ENCODE results near the gene PRR7. TPM values are rescaled to one million over a fixed set of nuclear protein-coding genes. Genes with fewer than 3 reads are reported as not detected.

PRR7 gene
- total RNA-seq, 1 experiment from 2014 or later, result 4.7 TPM

- peaks cover 6% of the 10 kb centered on the region for H3K27me3 Mint-ChIP-seq (ENCODE audit: insufficient read depth, unreplicated experiment)
- CTCF ChIA-PET, result interaction anchor here (0.6 to 6.5 kb wide), 5 partner anchors 46 to 125 kb away, joined by 3 to 110 read pairs (median 5); no protein-coding TSS in a partner anchor
- H3K4me3 Mint-ChIP-seq (ENCODE audit: unreplicated experiment), result no peak overlapping the region
- H3K4me1 Mint-ChIP-seq (ENCODE audit: low read depth, unreplicated experiment), result peaks cover 11% of the 10 kb centered on the region
- intact Hi-C loops (cut with micrococcal nuclease; ENCODE audit: unreplicated experiment), result no loop called here
- peaks cover 52% of the 10 kb centered on the region for H3K36me3 Mint-ChIP-seq (ENCODE audit: insufficient read depth, unreplicated experiment)
- no peak overlapping the region for H3K27ac Mint-ChIP-seq (ENCODE audit: unreplicated experiment)
- POLR2A ChIA-PET, result interaction anchor here (1.5 to 2.4 kb wide), 2 partner anchors 23 to 47 kb away, joined by 4 to 13 read pairs; partner anchors contain the start of gene GRK6
- BruUV-seq (replicated peaks), result no TSS peak
- no peaks in the 10 kb centered on the region for H3K9me3 Mint-ChIP-seq (ENCODE audit: unreplicated experiment)
- no peaks in the 10 kb centered on the region; the same call in 1 of the 2 replicates for H3K36me3 ChIP-seq (ENCODE audit: control insufficient read depth, insufficient read depth, low read length)
- H3K27me3 ChIP-seq (replicated peaks; ENCODE audit: control insufficient read depth, insufficient read depth, low read length), result no peaks in the 10 kb centered on the region
- H3K9me3 ChIP-seq, result no peaks in the 10 kb centered on the region
- TF ChIP-seq CTCF (IDR thresholded peaks at IDR 0.05; ENCODE audit: insufficient read depth in 1 of 2, low read depth in 1 of 2, low read length in 1 of 2, severe bottlenecking in 1 of 2, unreplicated experiment in 1 of 2), result no peak
- DNase-seq, result no peak
- peaks cover 12% of the 10 kb centered on the region for H3K4me1 ChIP-seq
- H3K4me3 ChIP-seq (ENCODE audit: low read depth, low read length), result no peak overlapping the region
Observed at GRCh38 chr5:177449140-177450061, 2.8 kb downstream of the PRR7 start.

GRCh38 chr5:177450667-177451424 lies 4.2 kb downstream of the PRR7 start:
- Mint-ChIP-seq H3K36me3 (ENCODE audit: insufficient read depth, unreplicated experiment) (peaks cover 52% of the 10 kb centered on the region), H3K4me1 (ENCODE audit: low read depth, unreplicated experiment) (peaks cover 7% of the 10 kb centered on the region), H3K27me3 (ENCODE audit: insufficient read depth, unreplicated experiment) (peaks cover 2% of the 10 kb centered on the region), H3K9me3 (ENCODE audit: unreplicated experiment) (no peaks in the 10 kb centered on the region), H3K27ac (ENCODE audit: unreplicated experiment) (no peak overlapping the region), H3K4me3 (ENCODE audit: unreplicated experiment) (no peak overlapping the region)
- TF ChIP-seq CTCF (IDR thresholded peaks at IDR 0.05; ENCODE audit: insufficient read depth in 1 of 2, low read depth in 1 of 2, low read length in 1 of 2, severe bottlenecking in 1 of 2, unreplicated experiment in 1 of 2), result no peak
- BruUV-seq (replicated peaks), result no TSS peak
- Histone ChIP-seq H3K4me3 (ENCODE audit: low read depth, low read length) (no peak overlapping the region), H3K36me3 (ENCODE audit: control insufficient read depth, insufficient read depth, low read length) (no peaks in the 10 kb centered on the region; the same call in 1 of the 2 replicates), H3K4me1 (peaks cover 12% of the 10 kb centered on the region), H3K9me3 (no peaks in the 10 kb centered on the region), H3K27me3 (replicated peaks; ENCODE audit: control insufficient read depth, insufficient read depth, low read length) (no peaks in the 10 kb centered on the region)
- intact Hi-C loops (cut with micrococcal nuclease; ENCODE audit: unreplicated experiment), result no loop called here
- ChIA-PET CTCF (interaction anchor here (1.1 to 6.5 kb wide), 2 partner anchors 47 to 60 kb away, joined by 3 to 110 read pairs; no protein-coding TSS in a partner anchor), POLR2A (no interaction called here)
- DNase-seq, result no peak
